A204.1 (cell line): ENCODE results near the gene PRDM16.

Experiments
- FAIRE-seq: peaks from 2 replicates; lab custom pipeline; 2012; peaks lifted over from hg19 to GRCh38; lab: Jason Lieb, UNC

The PRDM16 gene

GRCh38 chr1:3324704-3325535 is 255.9 kb downstream of the PRDM16 start:
- no peak for FAIRE-seq

- FAIRE-seq, result no peak
Observed at GRCh38 chr1:3326516-3327388, 257.7 kb downstream of the PRDM16 start.

DNA sequence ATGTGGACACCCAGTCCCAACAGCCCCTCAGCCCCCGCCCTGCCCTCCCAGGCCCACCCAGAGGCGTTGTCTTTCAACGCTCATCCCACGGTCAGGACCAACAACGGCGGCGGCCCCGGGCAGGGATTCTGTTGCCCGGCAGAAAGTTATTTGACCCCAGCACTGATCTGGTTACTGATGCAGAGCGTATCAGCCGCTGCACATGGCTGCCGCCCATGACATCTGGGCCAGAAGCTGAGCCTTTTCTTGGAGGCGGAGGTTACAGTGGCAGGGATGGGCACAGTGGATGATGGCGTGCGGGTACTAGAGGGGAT is 258.3 kb downstream of the PRDM16 start:
- FAIRE-seq, result no peak

GRCh38 chr1:3327936-3328590 is 259.1 kb downstream of the PRDM16 start:
- FAIRE-seq, result no peak

DNA sequence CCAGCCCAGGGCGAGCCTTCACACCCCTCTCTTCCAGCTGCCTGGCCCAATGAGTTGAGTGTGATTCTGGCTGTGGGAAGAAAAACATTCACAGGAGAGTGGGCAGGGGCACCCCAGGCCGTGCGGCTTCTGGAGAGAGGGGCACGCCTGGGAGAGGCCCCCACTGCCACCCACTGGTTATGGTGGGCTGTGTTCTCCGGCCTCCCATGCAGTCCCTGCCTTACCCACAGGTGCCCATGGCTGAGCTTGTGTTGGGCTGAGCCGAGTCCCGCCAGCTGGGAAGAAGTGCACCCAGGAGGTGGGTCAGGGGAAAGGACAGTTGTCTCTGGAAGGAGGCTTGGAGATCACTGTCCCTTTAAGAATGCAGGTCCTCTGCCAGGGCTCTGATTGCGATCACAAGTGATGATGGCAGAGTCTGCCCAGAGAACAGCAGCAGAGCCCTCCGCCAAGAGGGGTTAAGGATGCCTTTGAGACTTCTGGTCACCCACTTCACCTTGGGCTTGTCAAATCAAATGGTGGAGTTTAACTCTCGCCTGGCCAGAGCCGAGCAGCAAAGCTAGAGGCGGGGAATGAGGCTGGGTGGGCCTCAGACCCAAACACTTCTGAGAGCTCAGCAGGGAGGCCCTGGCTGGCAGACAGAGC is 260.8 kb downstream of the PRDM16 start:
- FAIRE-seq, result no peak

- FAIRE-seq, result no peak
Observed at GRCh38 chr1:3330771-3331245, 261.8 kb downstream of the PRDM16 start.

DNA sequence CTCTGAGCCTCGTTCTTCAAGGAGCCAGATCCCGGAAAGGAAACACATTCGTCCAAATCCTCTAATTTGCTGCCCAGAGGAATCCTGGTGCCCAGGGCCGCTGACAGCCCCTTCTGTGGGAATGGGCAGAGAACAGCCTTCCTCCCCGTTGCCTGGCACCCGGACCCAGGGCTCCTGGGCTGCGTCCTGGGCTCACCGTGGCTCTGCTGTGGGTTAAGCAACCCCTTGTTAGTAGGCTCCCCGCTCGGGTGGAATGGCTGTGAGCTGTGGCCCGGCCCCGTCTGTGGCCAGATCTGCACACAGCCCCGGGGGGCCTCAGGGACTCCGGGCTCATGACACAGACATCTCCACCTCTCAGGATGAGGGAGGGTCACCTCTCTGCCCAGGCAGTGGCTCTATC is 262.6 kb downstream of the PRDM16 start:
- no peak for FAIRE-seq

DNA sequence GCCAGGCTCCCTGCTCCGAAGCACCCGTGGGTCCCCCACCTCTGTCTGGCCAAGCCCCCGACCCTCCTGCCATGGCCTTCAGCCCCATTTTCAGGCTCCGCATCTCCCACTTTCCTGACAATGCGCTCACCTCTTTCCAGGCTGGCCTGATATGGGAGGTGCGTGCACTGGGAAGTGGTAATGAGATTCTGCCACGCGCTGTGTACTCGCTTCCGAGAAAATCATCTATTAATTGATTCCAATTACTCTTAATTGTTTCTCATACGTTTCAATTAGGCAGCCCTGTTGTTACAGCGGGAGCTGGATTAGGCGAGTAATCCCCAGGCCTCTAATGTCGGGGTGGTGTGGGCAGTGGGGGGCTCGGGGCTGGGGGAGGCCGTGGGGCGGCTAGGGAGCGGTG is 263.0 kb downstream of the PRDM16 start:
- FAIRE-seq, result no peak

GRCh38 chr1:3332662-3333061 is 263.7 kb downstream of the PRDM16 start:
- FAIRE-seq, result no peak

- no peak for FAIRE-seq
Observed at GRCh38 chr1:3333903-3334302, 264.9 kb downstream of the PRDM16 start.

- FAIRE-seq, result no peak
Observed at GRCh38 chr1:3334366-3334765, 265.4 kb downstream of the PRDM16 start.

GRCh38 chr1:3335754-3336640 is 267.0 kb downstream of the PRDM16 start:
- FAIRE-seq, result no peak

- no peak for FAIRE-seq
Observed at GRCh38 chr1:3336641-3337630, 267.9 kb downstream of the PRDM16 start.

DNA sequence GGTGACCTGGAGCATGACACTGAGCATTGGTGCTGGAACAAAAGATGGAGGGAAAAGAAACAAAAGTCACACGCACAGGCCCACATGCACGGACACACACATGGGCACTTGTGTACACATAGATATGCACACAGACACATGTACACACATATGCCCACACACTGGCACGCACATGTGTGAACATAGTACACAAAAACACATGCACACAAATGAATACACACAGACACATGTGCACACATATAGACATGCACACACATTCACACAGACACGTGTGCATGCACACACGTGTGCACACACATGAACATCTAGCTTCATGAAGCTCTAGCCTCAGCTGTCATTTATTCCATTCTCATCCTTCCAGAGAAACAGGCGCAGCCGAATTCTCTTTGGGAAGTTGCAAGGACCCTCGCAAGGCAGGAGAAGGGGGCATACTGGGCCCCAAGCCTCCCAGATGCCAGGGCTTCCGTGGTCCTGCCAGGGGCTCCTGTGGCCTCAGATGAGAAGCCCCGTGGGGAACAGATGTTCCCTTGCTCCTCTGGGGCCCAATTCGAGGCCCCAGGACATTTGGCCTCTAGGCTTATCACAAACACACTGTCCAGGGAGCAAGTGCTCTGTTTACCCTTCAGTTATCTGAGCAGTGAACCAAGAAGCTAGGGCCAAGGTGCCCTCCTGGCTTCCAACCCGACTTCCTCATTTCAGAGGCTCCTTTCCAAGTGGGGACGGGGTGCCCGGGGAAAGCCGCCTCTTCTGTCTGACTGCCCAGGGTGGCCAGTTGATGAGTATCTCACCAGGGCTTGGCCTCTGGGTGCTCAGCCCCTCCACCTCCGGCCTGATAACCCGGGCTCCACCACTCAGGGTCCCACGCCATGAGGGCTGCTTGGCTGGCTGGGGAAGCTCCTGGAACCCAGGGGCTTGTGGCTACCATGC is 269.1 kb downstream of the PRDM16 start:
- FAIRE-seq, result no peak

DNA sequence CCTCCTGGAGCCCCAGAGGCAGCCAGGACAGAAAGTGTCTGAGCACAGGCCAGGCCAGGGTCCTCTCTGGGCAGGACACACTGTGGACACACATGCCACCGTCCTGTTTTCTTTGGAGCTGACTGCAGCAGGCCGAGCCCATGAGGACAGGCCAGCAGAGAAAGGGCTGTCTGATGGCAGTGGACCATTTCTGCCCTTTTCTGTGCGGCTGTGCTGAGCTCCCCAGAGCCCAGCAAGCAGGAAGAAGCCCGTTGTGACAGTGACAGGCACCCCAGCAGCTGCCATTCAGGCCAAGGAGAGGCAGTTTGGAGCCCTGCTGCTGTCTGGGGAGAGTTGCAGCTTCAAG is 269.7 kb downstream of the PRDM16 start:
- FAIRE-seq, result no peak

GRCh38 chr1:3339856-3340255 is 270.9 kb downstream of the PRDM16 start:
- FAIRE-seq, result no peak

DNA sequence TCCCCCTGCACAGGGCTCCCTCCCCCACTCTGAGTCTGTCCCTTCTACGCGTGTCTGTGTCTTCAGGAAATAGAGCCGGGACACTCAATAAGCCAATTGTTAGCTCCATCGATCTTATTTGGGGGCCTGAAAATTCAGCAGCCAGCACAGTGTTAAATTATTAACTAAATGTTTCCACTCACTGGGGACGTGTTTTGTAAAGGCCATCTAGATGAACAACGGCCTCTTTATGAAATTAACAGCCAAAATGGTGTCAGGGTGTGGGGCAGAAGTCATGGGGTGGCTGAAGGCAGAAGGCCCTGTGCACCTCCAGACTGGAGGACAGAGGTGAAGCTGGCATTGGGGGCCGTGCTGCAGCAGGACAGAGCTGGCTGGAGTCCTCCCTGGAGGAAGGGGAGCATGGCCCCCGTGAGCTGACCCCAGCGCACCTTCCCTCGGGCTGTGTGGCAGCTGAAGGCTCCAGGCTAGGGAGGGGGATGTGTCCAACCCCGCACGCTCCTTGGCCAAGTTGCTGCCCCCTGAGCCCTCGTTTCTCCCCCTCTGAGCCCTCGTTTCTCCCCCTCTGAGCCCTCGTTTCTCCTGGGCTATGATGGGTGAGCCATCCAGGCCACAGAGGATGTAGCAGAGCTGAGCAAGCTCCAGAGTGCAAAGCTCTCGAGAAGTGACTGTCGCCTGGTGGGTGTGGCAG is 271.7 kb downstream of the PRDM16 start:
- FAIRE-seq, result no peak

- no peak for FAIRE-seq
Observed at GRCh38 chr1:3341236-3341994, 272.4 kb downstream of the PRDM16 start.
